CD14-positive monocyte (primary cell): ENCODE measurements around the gene LINS1. TPM values are rescaled to one million over a fixed set of nuclear protein-coding genes. Genes with fewer than 3 reads are reported as not detected.

Source experiments
- DNase-seq, 3 donors: peaks; one replicate each; pipeline ENCODE4 v3.0.0-alpha.2; 2011 to 2022
- H2AFZ ChIP-seq: 2 replicates; pipeline ENCODE4 v1.6.0; 2012; ENCODE audit warnings: mild to moderate bottlenecking, low read depth, low read length, inconsistent platforms; ENCODE audit not compliant: insufficient read depth, poor library complexity, severe bottlenecking
- H3K27ac ChIP-seq, 2 donors: 1 replicate in 1 of 2; 2 replicates in 1 of 2; pipeline ENCODE4 v1.5.1; 2012 to 2013; ENCODE audit warnings: low read length in 2 of 2, control low read depth in 1 of 2, inconsistent platforms in 1 of 2, low read depth in 1 of 2, mild to moderate bottlenecking in 1 of 2
- H3K27me3 ChIP-seq, 2 donors: one replicate each; pipeline versions ENCODE4 v1.6.0 to v1.6.1; 2011 to 2013; ENCODE audit warnings: low read length in 2 of 2; ENCODE audit not compliant: control insufficient read depth in 2 of 2, insufficient read depth in 2 of 2
- H3K36me3 ChIP-seq, 2 donors: replicated peaks in 1 of 2; 1 replicate in 1 of 2; 2 replicates in 1 of 2; pipeline versions ENCODE4 v1.5.1 to v1.6.1; 2012 to 2013; ENCODE audit warnings: low read length in 2 of 2, control low read depth in 1 of 2, inconsistent platforms in 1 of 2, mild to moderate bottlenecking in 1 of 2; ENCODE audit not compliant: insufficient read depth in 2 of 2, control insufficient read depth in 1 of 2
- H3K4me1 ChIP-seq, 2 donors: 1 replicate in 1 of 2; 2 replicates in 1 of 2; pipeline versions ENCODE4 v1.5.1 to v1.6.1; 2012 to 2013; ENCODE audit warnings: low read length in 2 of 2, control low read depth in 1 of 2, inconsistent platforms in 1 of 2, mild to moderate bottlenecking in 1 of 2, moderate library complexity in 1 of 2; ENCODE audit not compliant: insufficient read depth in 2 of 2, control insufficient read depth in 1 of 2
- H3K4me2 ChIP-seq: replicated peaks from 2 replicates; pipeline ENCODE3; 2012; ENCODE audit warnings: low read length, moderate library complexity, mild to moderate bottlenecking; ENCODE audit not compliant: poor library complexity, severe bottlenecking; ENCODE audit errors: extremely low read depth
- H3K4me3 ChIP-seq, 3 experiments: fragments of 200-600 bp in 1 of 3; sonication (generic) in 1 of 3; replicated peaks in 1 of 3; 1 replicate in 2 of 3; 2 replicates in 1 of 3; pipeline ENCODE4 v1.5.1; 2011 to 2013; ENCODE audit warnings: low read length in 3 of 3, mild to moderate bottlenecking in 3 of 3, control low read depth in 2 of 3, low read depth in 2 of 3, inconsistent platforms in 1 of 3, moderate library complexity in 1 of 3
- H3K79me2 ChIP-seq: 2 replicates; pipeline ENCODE4 v1.6.0; 2012; ENCODE audit warnings: mild to moderate bottlenecking, control low read depth, inconsistent platforms, low read length, moderate library complexity; ENCODE audit not compliant: insufficient read depth
- H3K9ac ChIP-seq: 2 replicates; pipeline ENCODE4 v1.6.0; 2017; ENCODE audit warnings: low read length, mild to moderate bottlenecking; ENCODE audit not compliant: insufficient read depth, poor library complexity, severe bottlenecking
- H3K9me3 ChIP-seq, 2 donors: replicated peaks in 1 of 2; 1 replicate in 1 of 2; 2 replicates in 1 of 2; pipeline versions ENCODE4 v1.5.1 to v1.6.1; 2012 to 2013; ENCODE audit warnings: low read length in 2 of 2, control low read depth in 1 of 2; ENCODE audit not compliant: control insufficient read depth in 1 of 2, insufficient read depth in 1 of 2
- H4K20me1 ChIP-seq: 2 replicates; pipeline ENCODE4 v1.6.0; 2012; ENCODE audit warnings: mild to moderate bottlenecking, low read length, control low read depth, moderate library complexity; ENCODE audit not compliant: insufficient read depth
- H3K27ac Mint-ChIP-seq, 7 donors: one replicate each; pipeline ENCODE4 v1.8.0; 2020; ENCODE audit warnings: mild to moderate bottlenecking in 7 of 7, mixed read lengths in 7 of 7, moderate library complexity in 6 of 7, inconsistent platforms in 2 of 7
- H3K27me3 Mint-ChIP-seq, 3 donors: one replicate each; pipeline ENCODE4 v1.8.0; 2021 to 2022; ENCODE audit warnings: low read depth in 3 of 3, mild to moderate bottlenecking in 3 of 3, mixed read lengths in 3 of 3, moderate library complexity in 3 of 3, inconsistent platforms in 1 of 3
- H3K36me3 Mint-ChIP-seq, 2 donors: one replicate each; pipeline ENCODE4 v1.8.0; 2020; ENCODE audit warnings: mixed read lengths in 2 of 2, inconsistent platforms in 1 of 2, mild to moderate bottlenecking in 1 of 2
- H3K4me1 Mint-ChIP-seq: one replicate; pipeline ENCODE4 v1.8.0; 2020; ENCODE audit warnings: mild to moderate bottlenecking, mixed read lengths
- H3K4me3 Mint-ChIP-seq, 2 donors: one replicate each; pipeline ENCODE4 v1.8.0; 2020; ENCODE audit warnings: mild to moderate bottlenecking in 2 of 2, mixed read lengths in 2 of 2, moderate library complexity in 1 of 2
- H3K9me3 Mint-ChIP-seq, 7 donors: one replicate each; pipeline ENCODE4 v1.8.0; 2020 to 2022; ENCODE audit warnings: mixed read lengths in 7 of 7, mild to moderate bottlenecking in 6 of 7, moderate library complexity in 6 of 7, inconsistent platforms in 2 of 7
- CTCF ChIP-seq: fragments of 200-600 bp; IDR thresholded peaks from one replicate; pipeline ENCODE4 v1.8.0; 2022; ENCODE audit warnings: antibody characterized with exemption, mild to moderate bottlenecking
- WGBS: methylation state at CpG from one replicate; pipeline ENCODE4 v1.1.5; 2013; ENCODE audit warnings: missing lambda C conversion rate; ENCODE audit not compliant: insufficient coverage; 5-methylcytosine and 5-hydroxymethylcytosine counted together
- intact Hi-C, 2 donors: fragments of 100-400 bp; cut with micrococcal nuclease; formaldehyde crosslinking; loops; one replicate each; pipeline versions ENCODE4 v1.15.0 to v1.15.1; 2023
- polyA plus RNA-seq, 3 donors: library from polyadenylated mRNA; depleted of rRNA in 1 of 3; unstranded in 2 of 3; stranded (reverse) in 1 of 3; fragments of 300-500 nt in 2 of 3; fragments of >200 nt in 1 of 3; fragmentation: Illumina TruSeq in 2 of 3; gene quantifications; 1 replicate in 2 of 3; 2 replicates in 1 of 3; pipeline ENCODE4 v1.2.3, GENCODE V29; 2012 to 2021

LINS1 gene
- polyA plus RNA-seq, 3 donors = 4.2 to 8.8 (median 7.6) TPM

- Mint-ChIP-seq H3K27ac (peak overlapping the region in 1 of 7 donors; percentile 46), H3K4me1 (peaks cover 14% of the 10 kb centered on the region), H3K27me3 (no peaks in the 10 kb centered on the region), H3K9me3 (no peaks in the 10 kb centered on the region), H3K36me3 (peaks cover 79 to 83% of the 10 kb centered on the region in 2 donors), H3K4me3 (no peak overlapping the region)
- Histone ChIP-seq H3K9ac (no peak overlapping the region), H3K27ac (no peak overlapping the region), H3K36me3 (peaks cover 60 to 89% of the 10 kb centered on the region in 2 donors), H3K4me1 (peaks cover 5 to 15% of the 10 kb centered on the region in 2 donors), H3K9me3 (no peaks in the 10 kb centered on the region), H3K4me3 (no peak overlapping the region), H3K27me3 (no peaks in the 10 kb centered on the region), H3K79me2 (peaks cover 2% of the 10 kb centered on the region), H3K4me2 (no peak overlapping the region), H4K20me1 (peaks cover 32% of the 10 kb centered on the region), H2AFZ (no peak overlapping the region)
- DNase-seq = no peak
- no peak for TF ChIP-seq CTCF
- intact Hi-C loops = no loop called here
- 90% methylated on average over 2 of the region's 2 CpGs for WGBS
Observed at GRCh38 chr15:100616700-100617099, 14.7 kb upstream of the LINS1 start.

DNA sequence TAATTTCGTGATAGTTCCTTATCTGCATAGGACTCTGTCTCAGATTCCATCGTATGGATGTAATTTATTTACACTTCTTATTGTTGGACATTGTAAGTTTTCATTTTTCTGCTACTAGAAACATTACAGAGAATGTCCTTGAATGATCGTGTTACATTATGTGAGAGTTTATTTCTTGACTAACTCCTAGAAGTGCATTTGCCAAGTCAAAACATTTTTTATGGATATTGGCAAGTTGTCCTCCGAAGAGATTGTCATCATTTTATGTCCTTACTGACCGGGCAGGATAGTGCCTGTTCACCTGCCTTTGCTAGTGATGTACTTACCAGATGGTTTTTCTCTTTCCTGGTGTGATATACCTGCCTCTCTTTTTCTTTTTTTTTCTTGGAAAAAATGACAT lies 13.8 kb upstream of the LINS1 start:
- no peak for DNase-seq
- H3K9me3 Mint-ChIP-seq = no peaks in the 10 kb centered on the region
- no peak for TF ChIP-seq CTCF
- H3K79me2 ChIP-seq = peaks cover 2% of the 10 kb centered on the region
- H3K27ac Mint-ChIP-seq = no peak overlapping the region
- no peak overlapping the region for H3K9ac ChIP-seq
- H3K9me3 ChIP-seq = no peaks in the 10 kb centered on the region
- WGBS = 100% methylated on average over 2 of the region's 5 CpGs
- no peak overlapping the region for H3K4me2 ChIP-seq
- H3K27ac ChIP-seq = no peak overlapping the region
- peaks cover 63 to 94% of the 10 kb centered on the region in 2 donors for H3K36me3 ChIP-seq
- H3K4me3 ChIP-seq = no peak overlapping the region
- no peak overlapping the region for H3K4me3 Mint-ChIP-seq
- no peaks in the 10 kb centered on the region for H3K27me3 Mint-ChIP-seq
- intact Hi-C loops = no loop called here
- H3K4me1 ChIP-seq = peaks cover 11 to 24% of the 10 kb centered on the region in 2 donors
- H3K27me3 ChIP-seq = no peaks in the 10 kb centered on the region
- H3K36me3 Mint-ChIP-seq = peaks cover 80 to 84% of the 10 kb centered on the region in 2 donors
- H4K20me1 ChIP-seq = peaks cover 32% of the 10 kb centered on the region
- peaks cover 22% of the 10 kb centered on the region for H3K4me1 Mint-ChIP-seq
- no peak overlapping the region for H2AFZ ChIP-seq
